GM08714 (cell line): ENCODE results near the gene ROBO1.

Experiments used
- H3K4me3 ChIP-seq: fragments of 200-500 bp; sonication (Bioruptor generic); 2 replicates; pipeline ENCODE4 v1.5.1; 2014; ENCODE audit warnings: mild to moderate bottlenecking, low read length, inconsistent platforms
- ZNF274 ChIP-seq: IDR thresholded peaks from 2 replicates; pipeline ENCODE4 v1.6.1; 2012; ENCODE audit warnings: mild to moderate bottlenecking, low read depth, low read length

The ROBO1 gene

GRCh38 chr3:79378064-79378463 lies 389.7 kb downstream of the ROBO1 start:
- no peak overlapping the region for H3K4me3 ChIP-seq

GRCh38 chr3:79369306-79369705 lies 398.5 kb downstream of the ROBO1 start:
- TF ChIP-seq ZNF274: no peak
- H3K4me3 ChIP-seq: no peak overlapping the region

More at GRCh38 chr3:79378064-79378463, 389.7 kb downstream of the ROBO1 start:
- no peak for TF ChIP-seq ZNF274

GRCh38 chr3:79368403-79368802 lies 399.4 kb downstream of the ROBO1 start:
- H3K4me3 ChIP-seq: no peak overlapping the region
- TF ChIP-seq ZNF274: no peak

- no peak for TF ChIP-seq ZNF274
- no peak overlapping the region for H3K4me3 ChIP-seq
Observed at GRCh38 chr3:79367803-79368202, 400.0 kb downstream of the ROBO1 start.

- H3K4me3 ChIP-seq: no peak overlapping the region
- TF ChIP-seq ZNF274: no peak
Observed at GRCh38 chr3:79367066-79367465, 400.7 kb downstream of the ROBO1 start.

- no peak for TF ChIP-seq ZNF274
- no peak overlapping the region for H3K4me3 ChIP-seq
Observed at GRCh38 chr3:79366414-79366813, 401.4 kb downstream of the ROBO1 start.

- no peak for TF ChIP-seq ZNF274
Observed at GRCh38 chr3:79364784-79365183, 403.0 kb downstream of the ROBO1 start.

GRCh38 chr3:79362571-79363270 lies 405.1 kb downstream of the ROBO1 start:
- no peak overlapping the region for H3K4me3 ChIP-seq
- no peak for TF ChIP-seq ZNF274

More at GRCh38 chr3:79364784-79365183, 403.0 kb downstream of the ROBO1 start:
- no peak overlapping the region for H3K4me3 ChIP-seq

GRCh38 chr3:79361748-79362378 lies 405.9 kb downstream of the ROBO1 start:
- H3K4me3 ChIP-seq: no peak overlapping the region
- no peak for TF ChIP-seq ZNF274

GRCh38 chr3:79358327-79358726 lies 409.5 kb downstream of the ROBO1 start:
- no peak for TF ChIP-seq ZNF274
- no peak overlapping the region for H3K4me3 ChIP-seq

- H3K4me3 ChIP-seq: no peak overlapping the region
- TF ChIP-seq ZNF274: no peak
Observed at GRCh38 chr3:79354179-79354688, 413.6 kb downstream of the ROBO1 start.

GRCh38 chr3:79351699-79352098 lies 416.1 kb downstream of the ROBO1 start:
- no peak for TF ChIP-seq ZNF274
- H3K4me3 ChIP-seq: no peak overlapping the region

GRCh38 chr3:79344876-79345871 lies 422.6 kb downstream of the ROBO1 start:
- H3K4me3 ChIP-seq: no peak overlapping the region
- no peak for TF ChIP-seq ZNF274

GRCh38 chr3:79341961-79342360 lies 425.8 kb downstream of the ROBO1 start:
- no peak overlapping the region for H3K4me3 ChIP-seq
- no peak for TF ChIP-seq ZNF274

GRCh38 chr3:79339846-79340245 lies 428.0 kb downstream of the ROBO1 start:
- no peak for TF ChIP-seq ZNF274
- no peak overlapping the region for H3K4me3 ChIP-seq
